Subcutaneous abdominal adipose tissue (tissue), 5 donors: ENCODE measurements around the gene MROH2A.

Experiments used
- H3K27ac ChIP-seq: one replicate; pipeline ENCODE4 v1.7.0; 2013; ENCODE audit warnings: low read depth, mild to moderate bottlenecking, inconsistent platforms, low read length, moderate library complexity
- H3K27me3 ChIP-seq, 5 donors: one replicate each; pipeline ENCODE4 v1.7.0; 2013; ENCODE audit warnings: low read length in 5 of 5, inconsistent platforms in 1 of 5; ENCODE audit not compliant: control insufficient read depth in 5 of 5, insufficient read depth in 4 of 5
- H3K36me3 ChIP-seq, 5 donors: one replicate each; pipeline ENCODE4 v1.7.0; 2013; ENCODE audit warnings: low read length in 5 of 5; ENCODE audit not compliant: control insufficient read depth in 5 of 5, insufficient read depth in 5 of 5
- H3K4me1 ChIP-seq, 5 donors: one replicate each; pipeline ENCODE4 v1.7.0; 2013; ENCODE audit warnings: low read length in 5 of 5, mild to moderate bottlenecking in 3 of 5, moderate library complexity in 1 of 5; ENCODE audit not compliant: control insufficient read depth in 5 of 5, insufficient read depth in 5 of 5
- H3K4me3 ChIP-seq, 5 donors: one replicate each; pipeline ENCODE4 v1.7.0; 2013; ENCODE audit warnings: low read length in 5 of 5, low read depth in 1 of 5
- H3K9ac ChIP-seq, 5 donors: one replicate each; pipeline ENCODE4 v1.7.0; 2013; ENCODE audit warnings: low read length in 5 of 5, mild to moderate bottlenecking in 4 of 5, moderate library complexity in 3 of 5
- H3K9me3 ChIP-seq, 5 donors: one replicate each; pipeline ENCODE4 v1.7.0; 2013; ENCODE audit warnings: low read length in 5 of 5; ENCODE audit not compliant: control insufficient read depth in 5 of 5
- donor health status: healthy.
- donor health status: healthy.
- donor health status: healthy.
- donor health status: healthy.
- donor health status: healthy.

MROH2A gene

DNA sequence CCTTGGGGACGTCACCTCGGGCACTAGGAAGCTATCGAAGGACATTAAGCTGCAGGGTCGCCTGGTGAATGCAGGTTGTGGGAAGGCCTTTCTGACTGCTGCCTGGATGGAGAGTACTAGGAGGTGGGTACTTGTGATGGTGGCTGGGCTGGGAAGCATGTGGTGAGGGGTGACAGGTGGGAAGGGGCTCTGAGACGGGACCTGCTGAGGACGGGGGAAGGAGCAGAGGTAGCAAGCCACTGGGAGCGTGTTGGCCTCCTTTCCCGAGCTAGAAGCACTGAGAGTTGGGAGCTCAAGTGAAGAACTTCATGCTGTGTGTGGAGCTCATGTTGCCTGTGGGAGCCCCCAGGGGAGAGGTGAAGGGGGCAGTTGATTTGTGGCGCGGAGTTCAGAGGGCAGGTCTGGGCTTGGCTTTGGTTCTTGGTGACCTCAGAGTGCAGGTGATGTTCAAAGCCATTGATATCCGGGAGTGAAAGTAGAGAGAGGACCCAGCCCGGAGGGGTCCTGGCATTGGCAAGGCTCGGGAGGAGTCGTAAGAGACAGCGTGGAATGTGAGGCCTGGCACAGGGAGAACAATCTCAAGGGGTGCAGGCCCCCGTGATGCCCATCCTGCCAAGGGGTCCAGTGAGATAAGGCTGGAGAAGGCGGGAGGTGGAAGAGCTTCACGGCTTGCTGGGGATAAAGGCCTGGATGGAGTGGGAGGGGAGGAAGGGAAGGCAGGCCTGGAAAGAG, 13.2 kb downstream of the MROH2A start:
- Histone ChIP-seq H3K4me3 (no peak overlapping the region), H3K4me1 (no peaks in the 10 kb centered on the region), H3K36me3 (no peaks in the 10 kb centered on the region), H3K27ac (no peak overlapping the region), H3K9ac (no peak overlapping the region), H3K9me3 (no peaks in the 10 kb centered on the region), H3K27me3 (peaks cover 0 to 3% (median 0%) of the 10 kb centered on the region in 5 donors)

DNA sequence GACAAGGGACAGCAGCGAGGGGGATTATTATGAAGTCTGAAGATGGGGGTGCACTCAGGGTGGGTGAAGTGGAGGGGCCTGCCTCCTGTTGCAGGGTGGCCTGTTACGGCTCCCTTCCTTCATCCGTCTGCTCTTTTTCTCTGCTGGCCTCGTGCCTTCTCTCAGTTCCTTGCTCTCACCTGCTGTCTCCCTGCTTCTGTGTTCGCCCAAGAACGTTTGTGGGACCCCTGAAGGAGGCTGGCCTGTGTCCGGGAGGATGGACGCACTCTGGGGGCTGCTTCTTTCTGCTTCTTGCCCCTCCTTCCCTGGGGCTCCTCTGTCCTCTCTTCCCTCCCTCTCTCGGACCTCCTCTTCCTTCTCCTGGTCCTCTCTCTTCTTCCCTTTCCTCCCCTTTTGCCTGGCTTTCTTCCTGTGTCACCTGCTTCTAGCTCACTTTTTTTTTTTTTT, 13.8 kb downstream of the MROH2A start:
- Histone ChIP-seq H3K9me3 (no peaks in the 10 kb centered on the region), H3K36me3 (no peaks in the 10 kb centered on the region), H3K27ac (no peak overlapping the region), H3K4me1 (no peaks in the 10 kb centered on the region), H3K27me3 (peaks cover 0 to 3% (median 0%) of the 10 kb centered on the region in 5 donors), H3K9ac (no peak overlapping the region), H3K4me3 (no peak overlapping the region)

DNA sequence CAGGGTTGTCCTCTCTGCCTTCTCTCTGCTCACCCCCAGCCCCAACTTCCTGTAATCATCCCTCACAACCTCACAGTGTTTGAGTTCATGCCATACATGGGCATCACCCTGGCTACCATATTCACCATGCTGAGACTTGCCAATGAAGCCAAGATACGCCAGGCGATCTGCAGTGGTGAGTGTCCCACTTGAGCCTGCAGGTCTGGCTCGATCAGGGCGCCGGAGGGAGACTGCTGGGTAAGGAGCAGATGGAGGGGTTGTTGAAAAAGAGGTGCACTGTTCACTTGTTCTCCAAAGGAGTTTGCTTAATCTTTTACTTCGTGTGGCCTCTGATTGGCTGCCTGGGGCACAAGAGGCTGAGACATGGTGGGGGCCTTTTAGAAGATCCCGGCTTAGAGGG, 14.6 kb downstream of the MROH2A start:
- Histone ChIP-seq H3K27ac (no peak overlapping the region), H3K4me1 (no peaks in the 10 kb centered on the region), H3K36me3 (no peaks in the 10 kb centered on the region), H3K27me3 (peaks cover 0 to 3% (median 0%) of the 10 kb centered on the region in 5 donors), H3K4me3 (no peak overlapping the region), H3K9ac (no peak overlapping the region), H3K9me3 (no peaks in the 10 kb centered on the region)

- Histone ChIP-seq H3K9ac (no peak overlapping the region), H3K36me3 (no peaks in the 10 kb centered on the region), H3K4me3 (no peak overlapping the region), H3K4me1 (no peaks in the 10 kb centered on the region), H3K27me3 (peaks cover 0 to 3% (median 0%) of the 10 kb centered on the region in 5 donors), H3K27ac (no peak overlapping the region), H3K9me3 (no peaks in the 10 kb centered on the region)
Observed at GRCh38 chr2:233793465-233794127, 15.5 kb downstream of the MROH2A start.

GRCh38 chr2:233794128-233794658, 16.1 kb downstream of the MROH2A start:
- no peak overlapping the region for H3K9ac ChIP-seq
- no peak overlapping the region for H3K27ac ChIP-seq
- peaks cover 0 to 3% (median 0%) of the 10 kb centered on the region in 5 donors for H3K27me3 ChIP-seq
- no peak overlapping the region for H3K4me3 ChIP-seq
- no peaks in the 10 kb centered on the region for H3K9me3 ChIP-seq
- H3K36me3 ChIP-seq = no peaks in the 10 kb centered on the region
- H3K4me1 ChIP-seq = no peaks in the 10 kb centered on the region

GRCh38 chr2:233795735-233796171, 17.6 kb downstream of the MROH2A start:
- H3K4me3 ChIP-seq = no peak overlapping the region
- H3K27me3 ChIP-seq = peaks cover 0 to 3% (median 3%) of the 10 kb centered on the region in 5 donors
- H3K36me3 ChIP-seq = no peaks in the 10 kb centered on the region
- no peak overlapping the region for H3K27ac ChIP-seq
- H3K4me1 ChIP-seq = no peaks in the 10 kb centered on the region
- H3K9ac ChIP-seq = no peak overlapping the region
- H3K9me3 ChIP-seq = no peaks in the 10 kb centered on the region

- Histone ChIP-seq H3K4me3 (no peak overlapping the region), H3K36me3 (no peaks in the 10 kb centered on the region), H3K9me3 (no peaks in the 10 kb centered on the region), H3K27me3 (peaks cover 0 to 3% (median 3%) of the 10 kb centered on the region in 5 donors), H3K27ac (no peak overlapping the region), H3K4me1 (no peaks in the 10 kb centered on the region), H3K9ac (no peak overlapping the region)
Observed at GRCh38 chr2:233796254-233796653, 18.1 kb downstream of the MROH2A start.

DNA sequence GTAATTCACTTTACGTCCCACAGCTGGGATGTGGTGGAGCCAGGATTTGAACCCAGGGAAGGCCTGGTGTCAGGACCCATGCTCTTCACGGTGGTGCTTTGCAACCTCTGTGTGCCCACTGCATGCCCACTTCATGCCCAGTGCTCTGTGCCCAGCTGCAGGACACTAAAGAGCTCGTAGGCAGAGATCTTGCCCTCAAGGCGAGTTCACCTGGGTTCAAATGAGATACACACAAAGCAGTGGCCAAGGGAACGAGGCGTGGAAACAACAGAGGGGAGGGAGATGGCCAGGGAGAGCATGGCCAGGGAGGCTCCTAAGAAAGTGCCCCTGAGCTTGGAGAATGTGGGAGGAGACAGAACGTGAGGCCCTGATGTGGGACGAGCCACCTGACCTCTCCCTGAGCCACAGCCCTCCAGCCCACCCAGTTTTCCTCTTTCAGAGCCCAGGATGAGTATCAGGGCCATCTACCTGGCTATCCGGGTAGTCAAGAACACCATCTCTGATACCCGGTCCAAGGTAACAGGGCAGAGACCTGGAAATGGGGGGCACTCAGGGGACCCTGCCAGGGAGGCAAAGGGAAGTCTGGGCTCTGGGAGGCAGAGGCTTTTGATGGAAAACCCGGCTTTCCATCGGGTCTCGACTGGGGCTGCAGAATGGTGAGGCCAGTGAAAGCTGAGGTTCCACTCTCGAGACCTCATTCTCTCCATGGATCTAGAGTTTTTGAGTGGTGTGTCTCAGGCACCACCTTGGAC, 20.4 kb downstream of the MROH2A start:
- no peaks in the 10 kb centered on the region for H3K4me1 ChIP-seq
- peaks cover 0 to 3% (median 3%) of the 10 kb centered on the region in 5 donors for H3K27me3 ChIP-seq
- no peak overlapping the region for H3K4me3 ChIP-seq
- H3K27ac ChIP-seq = no peak overlapping the region
- no peaks in the 10 kb centered on the region for H3K9me3 ChIP-seq
- H3K36me3 ChIP-seq = no peaks in the 10 kb centered on the region
- no peak overlapping the region for H3K9ac ChIP-seq

GRCh38 chr2:233799087-233799665, 21.0 kb downstream of the MROH2A start:
- no peaks in the 10 kb centered on the region for H3K4me1 ChIP-seq
- H3K27me3 ChIP-seq = peaks cover 0 to 3% (median 0%) of the 10 kb centered on the region in 5 donors
- no peak overlapping the region for H3K9ac ChIP-seq
- H3K4me3 ChIP-seq = no peak overlapping the region
- no peaks in the 10 kb centered on the region for H3K36me3 ChIP-seq
- H3K27ac ChIP-seq = no peak overlapping the region
- H3K9me3 ChIP-seq = no peaks in the 10 kb centered on the region
